Activated CD4-positive, alpha-beta T cell treated with anti-CD3 and anti-CD28 coated beads for 1 hour (primary cell): ENCODE measurements around the gene ZSCAN9.

ENCODE experiments used
- DNase-seq: peaks from one replicate; pipeline ENCODE4 v3.0.0-alpha.2; 2020

Gene ZSCAN9

GRCh38 chr6:28225056-28225834 is at the start of gene ZSCAN9:
Gene ZSCAN9, plus strand, starts transcription at chr6:28225275. Its CDS starts 1,810 bp downstream, at chr6:28227085.
- no peak for DNase-seq

GRCh38 chr6:28176373-28176772 is 48.7 kb upstream of the ZSCAN9 start:
- DNase-seq = no peak

GRCh38 chr6:28182255-28182654 is 42.8 kb upstream of the ZSCAN9 start:
- DNase-seq = no peak

- no peak for DNase-seq
Measured at GRCh38 chr6:28188111-28188979, 36.7 kb upstream of the ZSCAN9 start.

GRCh38 chr6:28200020-28200419 is 25.1 kb upstream of the ZSCAN9 start:
- DNase-seq = no peak

- DNase-seq = no peak
Measured at GRCh38 chr6:28203201-28203600, 21.9 kb upstream of the ZSCAN9 start.

- DNase-seq = no peak
Measured at GRCh38 chr6:28205879-28206278, 19.2 kb upstream of the ZSCAN9 start.

GRCh38 chr6:28206527-28206926 is 18.5 kb upstream of the ZSCAN9 start:
- DNase-seq = no peak

GRCh38 chr6:28206928-28207509 is 18.1 kb upstream of the ZSCAN9 start:
- DNase-seq = no peak

GRCh38 chr6:28207510-28208110 is 17.5 kb upstream of the ZSCAN9 start:
- no peak for DNase-seq

- DNase-seq = no peak
Measured at GRCh38 chr6:28208111-28208659, 16.9 kb upstream of the ZSCAN9 start.

GRCh38 chr6:28209753-28210535 is 15.1 kb upstream of the ZSCAN9 start:
- no peak for DNase-seq

GRCh38 chr6:28211840-28212509 is 13.1 kb upstream of the ZSCAN9 start:
- no peak for DNase-seq

GRCh38 chr6:28212510-28213212 is 12.4 kb upstream of the ZSCAN9 start:
- DNase-seq = no peak

- DNase-seq = no peak
Measured at GRCh38 chr6:28213213-28213523, 11.9 kb upstream of the ZSCAN9 start.

GRCh38 chr6:28215425-28215824 is 9.7 kb upstream of the ZSCAN9 start:
- no peak for DNase-seq

GRCh38 chr6:28217890-28218289 is 7.2 kb upstream of the ZSCAN9 start:
- DNase-seq = no peak

GRCh38 chr6:28218312-28219248 is 6.5 kb upstream of the ZSCAN9 start:
- no peak for DNase-seq

- no peak for DNase-seq
Measured at GRCh38 chr6:28220257-28221133, 4.6 kb upstream of the ZSCAN9 start.
